ENCODE results near the gene ATXN7.

DNA sequence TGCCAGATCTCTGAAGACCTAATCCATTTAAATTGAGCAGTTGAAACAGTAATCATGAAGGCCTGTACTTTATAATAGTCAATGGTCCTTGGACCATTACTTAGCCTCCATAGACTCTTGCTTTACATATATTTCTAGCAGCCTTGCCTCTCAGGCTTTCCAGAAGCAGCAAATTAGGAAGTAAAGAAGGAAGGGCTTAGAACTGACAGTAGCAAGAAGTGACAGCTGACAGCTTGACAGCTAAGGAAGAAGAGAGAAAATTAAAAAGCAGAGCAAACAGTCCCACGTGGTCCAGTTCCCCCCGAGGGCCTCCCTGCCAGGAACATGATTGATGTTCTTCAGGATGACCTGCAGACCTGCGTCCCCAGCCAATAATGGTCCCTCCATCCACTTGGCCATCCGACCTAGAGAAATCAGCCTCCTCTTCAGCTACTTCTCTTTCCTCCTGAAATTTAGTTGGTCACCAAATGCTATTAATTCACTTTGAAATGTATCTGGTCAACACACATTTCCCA, 174.6 kb downstream of the ATXN7 start:
- TF ChIP-seq, protein P1, sequence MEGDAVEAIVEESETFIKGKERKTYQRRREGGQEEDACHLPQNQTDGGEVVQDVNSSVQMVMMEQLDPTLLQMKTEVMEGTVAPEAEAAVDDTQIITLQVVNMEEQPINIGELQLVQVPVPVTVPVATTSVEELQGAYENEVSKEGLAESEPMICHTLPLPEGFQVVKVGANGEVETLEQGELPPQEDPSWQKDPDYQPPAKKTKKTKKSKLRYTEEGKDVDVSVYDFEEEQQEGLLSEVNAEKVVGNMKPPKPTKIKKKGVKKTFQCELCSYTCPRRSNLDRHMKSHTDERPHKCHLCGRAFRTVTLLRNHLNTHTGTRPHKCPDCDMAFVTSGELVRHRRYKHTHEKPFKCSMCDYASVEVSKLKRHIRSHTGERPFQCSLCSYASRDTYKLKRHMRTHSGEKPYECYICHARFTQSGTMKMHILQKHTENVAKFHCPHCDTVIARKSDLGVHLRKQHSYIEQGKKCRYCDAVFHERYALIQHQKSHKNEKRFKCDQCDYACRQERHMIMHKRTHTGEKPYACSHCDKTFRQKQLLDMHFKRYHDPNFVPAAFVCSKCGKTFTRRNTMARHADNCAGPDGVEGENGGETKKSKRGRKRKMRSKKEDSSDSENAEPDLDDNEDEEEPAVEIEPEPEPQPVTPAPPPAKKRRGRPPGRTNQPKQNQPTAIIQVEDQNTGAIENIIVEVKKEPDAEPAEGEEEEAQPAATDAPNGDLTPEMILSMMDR (conservative IDR thresholded peaks at IDR 0.05 in 1 of 2, IDR thresholded peaks at IDR 0.05 in 1 of 2; ENCODE audit: extremely low read depth in 1 of 2, insufficient read depth in 1 of 2, low read depth in 1 of 2, low read length in 2 of 2) = no peak
- TF ChIP-seq EZH2 (IDR thresholded peaks at IDR 0.05; ENCODE audit: borderline replicate concordance, low read length) = no peak

Measured in mammary epithelial cell (primary cell).